Neural cell (in vitro differentiated cells): ENCODE data around the gene DNAAF1.

Experiments
- EP300 ChIP-seq: fragments of 450-650 bp; conservative IDR thresholded peaks from 2 replicates; pipeline ENCODE4 v1.6.1; 2014; ENCODE audit warnings: antibody characterized with exemption, mild to moderate bottlenecking, moderate library complexity; ENCODE audit not compliant: poor library complexity, severe bottlenecking
- EZH2 ChIP-seq: fragments of 200-600, 300-800 bp; shearing (Covaris generic), sonication (generic); IDR thresholded peaks from 2 replicates; pipeline ENCODE4 v1.6.1; 2014; ENCODE audit warnings: antibody characterized with exemption, low read length, borderline replicate concordance, mild to moderate bottlenecking; ENCODE audit not compliant: insufficient read depth, poor library complexity, severe bottlenecking
- MXI1 ChIP-seq: fragments of 450-650 bp; conservative IDR thresholded peaks from 2 replicates; pipeline ENCODE4 v1.6.1; 2014; ENCODE audit warnings: antibody characterized with exemption, mild to moderate bottlenecking; ENCODE audit not compliant: poor library complexity, severe bottlenecking
- POLR2AphosphoS5 ChIP-seq: IDR thresholded peaks from 2 replicates; pipeline ENCODE4 v1.6.1; 2012
- RAD21 ChIP-seq: fragments of 450-650 bp; conservative IDR thresholded peaks from 2 replicates; pipeline ENCODE4 v1.6.1; 2014; ENCODE audit warnings: antibody characterized with exemption, mild to moderate bottlenecking, moderate library complexity
- SMC3 ChIP-seq: fragments of 450-650 bp; conservative IDR thresholded peaks from 2 replicates; pipeline ENCODE4 v1.6.1; 2014; ENCODE audit warnings: antibody characterized with exemption, mild to moderate bottlenecking, moderate library complexity; ENCODE audit not compliant: poor library complexity
- TAF1 ChIP-seq: IDR thresholded peaks from 2 replicates; pipeline ENCODE4 v1.6.1; 2012; ENCODE audit warnings: low read depth
- TF ChIP-seq, protein P1 (sequence below): fragments of 450-650 bp; IDR thresholded peaks from 2 replicates; pipeline ENCODE4 v1.5.1; 2014; ENCODE audit warnings: antibody characterized with exemption, mild to moderate bottlenecking, moderate library complexity; ENCODE audit not compliant: poor library complexity, severe bottlenecking

DNA sequence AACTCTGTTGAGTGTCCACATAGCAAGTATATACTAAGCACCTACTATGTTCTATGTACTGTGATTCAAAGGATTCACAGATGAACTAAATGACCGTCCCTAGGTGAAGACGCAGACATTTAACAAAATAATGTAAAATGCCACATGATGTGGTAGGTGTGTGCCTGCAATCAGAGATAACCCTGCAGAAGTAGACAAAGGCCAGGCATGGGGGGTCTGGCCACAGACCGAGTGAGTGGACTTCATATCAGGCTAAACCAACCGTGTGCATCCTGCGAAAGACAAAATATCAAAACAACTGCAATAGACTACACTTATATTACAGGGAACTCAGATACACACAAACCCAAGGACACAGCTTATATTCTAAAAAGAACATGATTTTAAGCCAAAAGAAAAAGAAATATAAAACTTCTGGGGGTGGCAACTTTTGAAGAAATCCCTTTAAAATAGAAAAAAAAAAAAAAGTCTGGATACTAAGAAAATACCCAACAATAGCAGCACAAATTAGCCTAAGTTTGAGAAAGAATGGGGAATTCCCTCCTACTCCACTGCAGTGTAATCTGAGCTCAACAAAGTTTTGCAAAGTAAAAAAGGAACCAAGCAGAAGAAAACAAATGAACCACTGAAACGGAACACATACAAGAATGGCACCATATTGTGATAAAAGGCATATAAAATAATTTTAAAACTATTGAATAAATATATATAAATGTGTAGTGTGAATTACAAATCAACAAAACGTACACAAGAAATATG lies 12.4 kb upstream of the DNAAF1 start:
- TF ChIP-seq, protein P1, sequence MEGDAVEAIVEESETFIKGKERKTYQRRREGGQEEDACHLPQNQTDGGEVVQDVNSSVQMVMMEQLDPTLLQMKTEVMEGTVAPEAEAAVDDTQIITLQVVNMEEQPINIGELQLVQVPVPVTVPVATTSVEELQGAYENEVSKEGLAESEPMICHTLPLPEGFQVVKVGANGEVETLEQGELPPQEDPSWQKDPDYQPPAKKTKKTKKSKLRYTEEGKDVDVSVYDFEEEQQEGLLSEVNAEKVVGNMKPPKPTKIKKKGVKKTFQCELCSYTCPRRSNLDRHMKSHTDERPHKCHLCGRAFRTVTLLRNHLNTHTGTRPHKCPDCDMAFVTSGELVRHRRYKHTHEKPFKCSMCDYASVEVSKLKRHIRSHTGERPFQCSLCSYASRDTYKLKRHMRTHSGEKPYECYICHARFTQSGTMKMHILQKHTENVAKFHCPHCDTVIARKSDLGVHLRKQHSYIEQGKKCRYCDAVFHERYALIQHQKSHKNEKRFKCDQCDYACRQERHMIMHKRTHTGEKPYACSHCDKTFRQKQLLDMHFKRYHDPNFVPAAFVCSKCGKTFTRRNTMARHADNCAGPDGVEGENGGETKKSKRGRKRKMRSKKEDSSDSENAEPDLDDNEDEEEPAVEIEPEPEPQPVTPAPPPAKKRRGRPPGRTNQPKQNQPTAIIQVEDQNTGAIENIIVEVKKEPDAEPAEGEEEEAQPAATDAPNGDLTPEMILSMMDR, result no peak
- no peak for TF ChIP-seq EP300
- no peak for TF ChIP-seq RAD21
- no peak for TF ChIP-seq MXI1
- TF ChIP-seq EZH2, result no peak
- TF ChIP-seq SMC3, result no peak
- TF ChIP-seq TAF1, result no peak
- no peak for TF ChIP-seq POLR2AphosphoS5
